ENCODE data around the gene LYL1.

DNA sequence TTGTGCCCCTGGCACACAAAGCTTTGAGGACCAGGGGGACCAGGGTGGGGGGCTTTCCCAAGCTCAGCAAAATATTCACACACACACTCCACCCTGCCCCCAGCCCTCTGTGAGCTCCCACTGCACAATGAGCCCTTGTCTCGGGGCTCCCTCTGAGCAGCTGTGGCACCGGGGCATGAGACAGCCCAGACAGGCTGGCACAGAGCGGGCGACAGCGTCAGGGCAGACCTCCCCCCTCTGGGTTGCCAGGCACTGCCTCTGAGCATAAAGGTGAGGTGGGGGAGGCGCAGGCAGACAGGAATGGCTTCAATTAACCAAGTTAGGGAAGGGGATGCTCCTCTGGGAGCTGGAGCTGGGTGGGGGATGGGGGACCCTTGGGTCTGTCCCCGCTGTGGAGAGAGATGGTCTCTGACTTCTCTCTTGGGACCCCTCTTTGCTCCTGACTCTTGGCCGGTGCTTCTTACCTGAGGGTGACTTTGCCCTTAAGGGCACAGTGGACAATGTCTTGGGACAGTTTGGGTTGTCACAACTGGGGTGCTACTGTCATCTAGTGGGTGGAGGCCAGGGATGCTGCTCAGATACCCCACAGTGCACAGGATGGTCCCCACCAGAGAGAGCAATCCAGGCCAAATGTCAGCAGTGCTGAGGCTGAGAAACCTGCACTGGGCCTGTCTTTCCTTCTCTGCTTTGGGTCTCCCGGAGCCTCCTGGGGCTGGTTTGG, 30.3 kb downstream of the LYL1 start:
- TF ChIP-seq CHCHD3 (CRISPR knock-in tag; IDR thresholded peaks at IDR 0.05) (no peak), GATA4 (IDR thresholded peaks at IDR 0.05; ENCODE audit: borderline replicate concordance, low read depth) (no peak), ZNF331 (CRISPR knock-in tag; IDR thresholded peaks at IDR 0.05) (no peak)
